ENCODE measurements around the gene IQGAP2.
A peak's percentile ranks its signal among the peaks of the same experiment; 100 is the strongest.
"Not testable (repeated sequence)": the region's sequence is repeated elsewhere in the genome, so short reads cannot be mapped to it uniquely, and the experiment has no call there.

Gene IQGAP2

GRCh38 chr5:76499507-76500161 is 96.5 kb downstream of the IQGAP2 start:
- no peak for DNase-seq (ENCODE audit: low spot score)

- DNase-seq (ENCODE audit: low spot score) = no peak
Measured at GRCh38 chr5:76500633-76501393, 97.7 kb downstream of the IQGAP2 start.

- DNase-seq (ENCODE audit: low spot score) = no peak
Measured at GRCh38 chr5:76503929-76504328, 100.8 kb downstream of the IQGAP2 start.

GRCh38 chr5:76504901-76505564 is 101.9 kb downstream of the IQGAP2 start:
- DNase-seq (ENCODE audit: low spot score) = no peak

GRCh38 chr5:76513476-76513875 is 110.4 kb downstream of the IQGAP2 start:
- DNase-seq (ENCODE audit: low spot score) = no peak

GRCh38 chr5:76514292-76514691 is 111.2 kb downstream of the IQGAP2 start:
- DNase-seq (ENCODE audit: low spot score) = no peak

GRCh38 chr5:76514713-76515112 is 111.6 kb downstream of the IQGAP2 start:
- no peak for DNase-seq (ENCODE audit: low spot score)

GRCh38 chr5:76517334-76517733 is 114.2 kb downstream of the IQGAP2 start:
- DNase-seq (ENCODE audit: low spot score) = no peak

- DNase-seq (ENCODE audit: low spot score) = not testable (repeated sequence)
Measured at GRCh38 chr5:76518246-76518645, 115.2 kb downstream of the IQGAP2 start.

- DNase-seq (ENCODE audit: low spot score) = no peak
Measured at GRCh38 chr5:76521240-76521758, 118.2 kb downstream of the IQGAP2 start.

- no peak for DNase-seq (ENCODE audit: low spot score)
Measured at GRCh38 chr5:76522103-76522935, 119.2 kb downstream of the IQGAP2 start.

GRCh38 chr5:76524101-76524835 is 121.2 kb downstream of the IQGAP2 start:
- DNase-seq (ENCODE audit: low spot score) = no peak

- DNase-seq (ENCODE audit: low spot score) = no peak
Measured at GRCh38 chr5:76524868-76525267, 121.8 kb downstream of the IQGAP2 start.

- DNase-seq (ENCODE audit: low spot score) = no peak
Measured at GRCh38 chr5:76525956-76526355, 122.9 kb downstream of the IQGAP2 start.

GRCh38 chr5:76526950-76527583 is 124.0 kb downstream of the IQGAP2 start:
- DNase-seq (ENCODE audit: low spot score) = peak; percentile 31

GRCh38 chr5:76527685-76528161 is 124.6 kb downstream of the IQGAP2 start:
- DNase-seq (ENCODE audit: low spot score) = no peak

- DNase-seq (ENCODE audit: low spot score) = no peak
Measured at GRCh38 chr5:76528547-76529331, 125.7 kb downstream of the IQGAP2 start.

- no peak for DNase-seq (ENCODE audit: low spot score)
Measured at GRCh38 chr5:76529464-76530344, 126.6 kb downstream of the IQGAP2 start.

Measured in SK-N-DZ (cell line).